DMS53 treated with DMSO at 0.1 percent for 48 hours (cell line): ENCODE measurements around the gene C5.
"Not testable (repeated sequence)": the region's sequence is repeated elsewhere in the genome, so short reads cannot be mapped to it uniquely, and the experiment has no call there.

Source experiments
- DNase-seq: peaks from one replicate; lab custom pipeline; 2025; ENCODE audit not compliant: unreplicated experiment; lab: John Stamatoyannopoulos, UW

The C5 gene

GRCh38 chr9:121050128-121050988, at the start of gene C5:
Gene C5 (minus strand): TSS chr9:121050275. CDS start chr9:121050246, 29 bp downstream.
- DNase-seq, result peak; percentile 71

DNA sequence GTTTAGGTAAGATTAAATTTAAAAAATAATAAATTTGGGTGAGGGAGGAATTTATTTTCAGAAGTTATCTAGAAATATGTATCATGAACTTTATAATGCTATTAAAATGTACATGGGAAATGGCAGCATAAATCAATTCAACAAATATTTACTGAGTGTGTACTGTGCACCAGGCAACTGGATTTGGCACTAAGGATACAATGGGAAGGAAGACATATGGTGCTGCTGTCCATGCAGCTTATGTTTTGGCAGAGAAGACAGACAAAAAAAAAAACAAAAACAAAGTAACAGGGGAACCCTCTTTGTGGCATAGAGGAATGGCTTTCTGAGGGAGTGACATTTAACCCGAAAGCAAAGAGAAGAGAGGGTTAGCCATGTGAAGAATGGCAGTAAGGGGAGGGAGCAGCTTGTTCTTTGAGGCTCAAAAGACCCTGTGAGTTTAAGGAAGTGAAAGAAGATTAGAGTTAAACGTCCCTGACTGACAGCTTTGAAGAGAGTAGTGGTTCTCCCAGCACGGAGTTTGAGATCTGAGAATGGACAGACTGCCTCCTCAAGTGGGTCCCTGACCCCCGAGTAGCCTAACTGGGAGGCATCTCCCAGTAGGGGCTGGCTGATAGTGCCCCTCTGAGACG, 48.6 kb upstream of the C5 start:
- DNase-seq, result no peak

GRCh38 chr9:121095057-121095456, 45.0 kb upstream of the C5 start:
- no peak for DNase-seq

DNA sequence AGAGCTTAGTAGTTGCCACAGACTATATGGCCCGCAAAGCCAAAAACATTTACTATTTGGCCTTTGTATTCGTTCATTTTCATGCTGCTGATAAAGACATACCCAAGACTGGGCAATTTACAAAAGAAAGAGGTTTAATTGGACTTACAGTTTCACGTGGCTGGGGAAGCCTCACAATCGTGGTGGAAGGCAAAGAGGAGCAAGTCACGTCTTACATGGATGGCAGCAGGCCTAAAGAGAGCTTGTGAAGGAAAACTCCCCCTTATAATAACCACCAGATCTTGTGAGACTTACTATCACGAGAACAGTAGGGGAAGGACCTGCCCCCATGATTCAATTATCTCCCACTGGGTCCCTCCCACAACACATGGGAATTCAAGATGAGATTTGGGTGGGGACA, 40.7 kb upstream of the C5 start:
- not testable (repeated sequence) for DNase-seq

GRCh38 chr9:121088576-121088975, 38.5 kb upstream of the C5 start:
- no peak for DNase-seq

GRCh38 chr9:121085661-121086060, 35.6 kb upstream of the C5 start:
- DNase-seq, result no peak

DNA sequence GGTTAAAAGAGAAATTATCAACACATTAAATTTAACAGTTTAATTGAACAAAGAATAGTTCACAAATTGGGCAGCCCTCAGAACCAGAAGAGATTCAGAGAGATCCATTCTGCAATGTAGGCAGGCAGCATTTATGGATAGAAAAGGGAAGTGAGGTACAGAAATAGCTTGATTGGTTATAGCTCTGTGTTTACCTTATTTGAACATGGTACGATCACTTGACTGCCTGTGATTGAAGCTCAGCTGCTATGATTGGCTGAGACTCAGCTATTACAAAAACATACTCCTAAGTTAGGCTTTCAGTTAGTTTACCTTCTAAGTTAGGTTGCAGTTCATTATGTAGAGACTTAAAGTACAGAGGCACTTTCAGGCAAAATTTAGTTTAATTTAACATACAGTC, 32.0 kb upstream of the C5 start:
- no peak for DNase-seq

DNA sequence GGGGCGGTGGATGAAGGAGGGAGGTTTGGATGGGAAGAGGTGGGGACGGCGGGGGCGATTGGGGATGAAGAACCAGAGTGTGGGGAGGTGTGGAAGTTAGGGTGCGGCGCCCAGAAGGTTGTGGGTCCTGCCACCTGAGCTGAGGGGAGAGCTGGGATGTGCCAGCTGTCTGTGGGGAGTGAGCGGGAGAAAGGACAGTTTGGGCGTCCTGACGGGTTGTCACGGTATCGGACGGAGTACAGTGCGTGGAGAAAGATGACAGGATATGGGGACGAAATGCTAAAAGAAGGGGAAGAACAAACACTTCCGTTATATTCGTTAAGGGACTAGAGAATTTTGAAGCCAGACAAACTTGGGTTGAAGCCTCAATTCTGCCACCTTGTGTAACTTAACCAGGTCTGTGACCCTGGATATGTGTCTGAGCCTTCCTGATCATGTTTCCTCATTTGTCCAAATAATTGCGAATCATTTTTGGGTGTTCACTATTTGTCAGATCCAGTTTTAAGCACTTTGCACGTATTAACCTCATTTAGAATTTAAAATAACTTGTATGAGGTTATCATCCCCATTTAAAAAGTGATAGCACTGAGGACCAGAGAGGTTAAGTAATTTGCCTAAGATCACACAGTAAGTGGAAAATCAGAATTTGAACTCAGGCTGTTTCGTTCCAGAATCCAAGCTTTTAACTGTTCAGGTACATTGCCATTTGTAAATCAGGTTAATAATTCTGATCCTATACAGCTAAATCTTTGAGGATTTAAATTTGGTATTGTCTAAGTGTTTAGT, 25.4 kb upstream of the C5 start:
- DNase-seq, result peak; percentile 37

DNA sequence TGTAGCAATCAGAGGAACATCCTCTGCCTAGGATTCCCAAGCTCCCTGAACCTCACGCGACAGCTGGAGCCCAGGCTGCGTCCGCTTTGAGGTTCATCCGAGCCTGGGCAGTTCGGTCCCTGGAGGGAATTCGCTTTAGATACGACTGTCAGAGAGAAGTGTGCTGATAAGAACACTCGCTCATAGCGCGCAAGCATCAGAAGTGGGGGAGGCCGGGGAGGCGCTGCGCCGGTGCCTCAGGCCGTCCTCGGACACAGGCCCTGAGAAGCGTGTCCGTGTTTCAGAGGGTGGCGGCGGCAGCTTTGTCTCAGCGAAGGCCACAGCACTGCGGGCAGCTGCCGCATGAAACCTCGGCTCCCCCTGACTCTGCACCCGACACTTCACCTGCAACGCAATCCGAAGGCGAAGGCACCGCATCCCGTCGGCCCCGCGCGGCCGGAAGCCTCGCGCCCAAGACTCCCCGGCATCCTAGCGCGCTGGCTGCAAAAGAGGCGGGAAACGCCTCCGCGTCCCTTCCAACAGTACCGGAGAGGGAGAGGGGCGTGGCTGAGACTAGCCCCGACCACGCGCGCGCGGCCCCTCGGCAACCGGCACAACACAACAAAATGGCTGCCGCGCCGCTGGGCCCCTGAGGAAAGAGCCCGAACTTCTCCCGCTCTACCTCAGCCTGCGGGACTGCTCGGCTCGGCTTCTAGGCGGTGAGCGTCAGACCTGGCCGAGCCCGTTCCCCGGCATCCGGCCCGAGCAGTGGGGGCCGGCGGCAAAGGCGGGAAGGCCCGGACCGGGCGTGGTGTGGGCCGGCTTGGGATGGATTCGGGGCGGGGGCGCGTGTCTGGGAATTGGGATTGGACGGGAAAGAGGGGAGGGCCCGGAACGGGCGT, 24.5 kb upstream of the C5 start, which contains the start of gene CNTRL:
TSS of gene CNTRL (plus strand) at position 586 of the 881 bp plus-strand sequence. CDS start 13,372 bp downstream, outside the sequence.
- DNase-seq, result peak; percentile 91

DNA sequence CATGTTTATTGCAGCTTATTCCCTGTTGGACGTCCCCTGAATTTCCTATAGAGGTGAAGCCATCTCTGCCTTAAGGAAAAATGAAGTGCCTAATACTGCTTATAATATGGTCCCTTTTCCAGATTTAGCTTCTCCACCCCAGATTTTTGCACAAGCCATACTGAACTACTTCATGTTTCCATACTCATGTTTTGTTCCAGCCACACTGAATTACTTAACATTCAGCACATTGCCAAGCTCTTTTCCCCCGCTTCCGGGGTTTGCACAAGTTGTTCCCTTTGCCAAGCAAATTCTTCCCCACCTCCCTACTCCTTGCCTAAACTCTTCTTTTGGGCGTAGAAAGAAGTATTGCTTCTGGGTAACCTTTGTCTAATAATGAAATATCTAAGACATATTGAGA, 23.0 kb upstream of the C5 start:
- peak; percentile 27 for DNase-seq

- DNase-seq, result peak; percentile 31
Measured at GRCh38 chr9:121071756-121072421, 21.8 kb upstream of the C5 start.

DNA sequence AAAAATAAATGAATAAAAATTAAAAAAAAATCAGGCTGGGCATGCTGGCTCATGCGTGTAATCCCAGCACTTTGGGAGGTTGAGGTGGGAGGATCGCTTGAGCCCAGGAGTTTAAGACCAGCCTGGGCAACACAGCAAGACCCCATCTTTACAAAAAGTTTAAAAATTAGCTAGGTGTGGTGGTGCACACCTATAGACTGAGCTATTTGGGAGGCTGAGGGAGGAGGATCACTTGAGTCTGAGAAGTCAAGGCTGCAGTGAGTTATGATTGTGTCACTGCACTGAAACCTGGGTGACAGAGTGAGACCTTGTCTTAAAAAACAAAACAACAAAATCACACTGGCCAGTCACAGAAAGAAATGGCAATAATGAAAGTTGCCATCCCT, 21.3 kb upstream of the C5 start:
- no peak for DNase-seq

DNA sequence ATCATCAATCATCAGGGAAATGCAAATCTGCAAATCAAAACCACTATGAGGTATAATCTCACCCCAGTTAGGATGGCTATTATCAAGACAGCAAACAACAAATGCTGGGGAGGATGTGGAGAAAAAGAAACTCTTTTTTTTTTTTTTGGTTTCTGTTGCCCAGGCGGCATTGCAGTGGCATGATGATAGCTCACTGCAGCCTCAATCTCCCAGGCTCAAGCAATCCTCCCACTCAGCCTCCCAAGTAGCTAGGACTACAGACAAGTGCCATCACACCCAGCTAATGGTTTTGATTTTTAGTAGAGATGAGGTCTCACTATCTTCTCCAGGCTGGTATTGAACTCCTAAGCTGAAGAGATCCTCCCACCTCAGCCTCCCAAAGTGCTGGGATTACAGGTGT, 19.3 kb upstream of the C5 start:
- DNase-seq, result no peak

DNA sequence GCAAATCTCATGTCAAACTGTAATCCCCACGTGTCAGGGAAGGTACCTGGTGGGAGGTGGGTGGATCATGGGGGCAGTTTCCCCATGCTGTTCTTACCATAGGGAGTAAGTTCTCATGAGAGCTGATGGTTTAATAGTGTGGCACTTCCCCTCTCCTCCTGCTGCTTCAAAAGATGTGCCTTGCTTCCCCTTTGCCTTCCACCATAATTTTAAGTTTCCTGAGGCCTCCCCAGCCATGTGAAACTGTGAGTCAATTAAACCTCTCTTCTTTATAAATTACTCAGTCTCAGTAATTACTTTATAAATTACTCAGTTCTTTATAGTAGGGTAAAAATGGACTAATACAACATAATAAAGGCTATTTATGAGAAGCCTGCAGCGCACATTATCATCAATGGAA, 17.6 kb upstream of the C5 start:
- no peak for DNase-seq

GRCh38 chr9:121066850-121067249, 16.8 kb upstream of the C5 start:
- DNase-seq, result no peak

- peak; percentile 68 for DNase-seq
Measured at GRCh38 chr9:121059998-121060636, 10.0 kb upstream of the C5 start.

- DNase-seq, result no peak
Measured at GRCh38 chr9:121059513-121059912, 9.4 kb upstream of the C5 start.

GRCh38 chr9:121057821-121058220, 7.7 kb upstream of the C5 start:
- DNase-seq, result no peak

DNA sequence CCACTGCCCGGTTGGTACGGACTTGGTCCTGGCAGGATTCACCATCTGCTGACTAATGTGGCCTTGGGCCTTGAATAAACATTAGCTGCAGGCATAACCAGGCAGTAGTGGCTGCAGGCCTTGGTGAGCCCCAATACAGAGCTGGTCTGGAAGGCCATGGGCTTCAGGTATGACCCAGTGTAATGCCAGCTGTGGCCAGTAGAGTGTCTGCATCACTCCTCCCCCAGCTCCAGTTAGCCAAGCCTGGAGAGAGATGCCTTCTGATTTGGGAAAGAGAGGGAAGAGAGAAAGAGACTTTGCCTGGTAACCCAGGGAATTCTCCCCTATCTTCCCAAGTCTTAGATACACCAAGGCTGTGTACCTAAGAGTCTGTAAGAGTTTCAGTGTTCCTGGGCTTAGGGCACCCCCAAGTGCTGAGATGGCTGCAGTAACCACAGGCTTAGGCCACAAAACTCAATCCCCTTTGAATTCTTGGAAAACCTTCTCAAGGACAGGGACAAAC, 5.6 kb upstream of the C5 start:
- DNase-seq, result no peak
